ENCODE data around the gene SDCCAG8. TPM values are rescaled to one million over a fixed set of nuclear protein-coding genes. Genes with fewer than 3 reads are reported as not detected.

Gene SDCCAG8
- total RNA-seq, 1 donor from 2014 or later = 41.2 TPM

- H3K27ac Mint-ChIP-seq = no peak overlapping the region
- ChIA-PET CTCF (interaction anchor here (0.7 to 2.1 kb wide), 21 partner anchors 10 to 955 kb away, joined by 3 to 23 read pairs (median 3); partner anchors contain the start of gene ZBTB18), POLR2A (interaction anchor here (0.6 kb wide), 1 partner anchor 835 kb away, joined by 5 read pairs; no protein-coding TSS in a partner anchor)
- H3K27me3 Mint-ChIP-seq = no peaks in the 10 kb centered on the region
- no peak overlapping the region for H3K4me3 Mint-ChIP-seq
- peak; percentile 88 for TF ChIP-seq CTCF (IDR thresholded peaks at IDR 0.05)
- H3K4me1 Mint-ChIP-seq = no peaks in the 10 kb centered on the region
- DNase-seq (no peak), ATAC-seq (ENCODE audit: low read depth) (no peak)
- intact Hi-C loops (cut with micrococcal nuclease) = loop anchor here (1.0 to 10.0 kb wide), 7 partner anchors 363 to 955 kb away; partner anchors contain the start of gene AKT3
- peaks cover 32% of the 10 kb centered on the region for H3K36me3 Mint-ChIP-seq (ENCODE audit: low read depth)
- H3K9me3 Mint-ChIP-seq = no peaks in the 10 kb centered on the region
Measured at GRCh38 chr1:243343970-243344937, 88.4 kb downstream of the SDCCAG8 start.

- CTCF ChIA-PET = interaction anchor here (1.2 to 2.1 kb wide), 2 partner anchors 403 to 927 kb away, joined by 4 to 23 read pairs; no protein-coding TSS in a partner anchor
- no peaks in the 10 kb centered on the region for H3K27me3 Mint-ChIP-seq
- no peak for DNase-seq
- H3K9me3 Mint-ChIP-seq = no peaks in the 10 kb centered on the region
- H3K4me3 Mint-ChIP-seq = no peak overlapping the region
- peaks cover 33% of the 10 kb centered on the region for H3K36me3 Mint-ChIP-seq (ENCODE audit: low read depth)
- POLR2A ChIA-PET = no interaction called here
- intact Hi-C loops (cut with micrococcal nuclease) = loop anchor here (2.0 to 10.0 kb wide), 2 partner anchors 602 to 700 kb away; no protein-coding TSS in a partner anchor
- H3K4me1 Mint-ChIP-seq = no peaks in the 10 kb centered on the region
- TF ChIP-seq CTCF (IDR thresholded peaks at IDR 0.05) = no peak
- no peak for ATAC-seq (ENCODE audit: low read depth)
- no peak overlapping the region for H3K27ac Mint-ChIP-seq
Measured at GRCh38 chr1:243345205-243345604, 89.4 kb downstream of the SDCCAG8 start.

- H3K4me3 Mint-ChIP-seq = no peak overlapping the region
- ATAC-seq (ENCODE audit: low read depth) (no peak), DNase-seq (no peak)
- no peaks in the 10 kb centered on the region for H3K27me3 Mint-ChIP-seq
- CTCF ChIA-PET = interaction anchor here (0.9 to 1.2 kb wide), 2 partner anchors 402 to 925 kb away, joined by 3 to 4 read pairs; no protein-coding TSS in a partner anchor
- no peaks in the 10 kb centered on the region for H3K9me3 Mint-ChIP-seq
- TF ChIP-seq CTCF (IDR thresholded peaks at IDR 0.05) = no peak
- H3K27ac Mint-ChIP-seq = no peak overlapping the region
- intact Hi-C loops (cut with micrococcal nuclease) = loop anchor here (10.0 kb wide), 1 partner anchor 699 kb away; no protein-coding TSS in a partner anchor
- POLR2A ChIA-PET = no interaction called here
- no peaks in the 10 kb centered on the region for H3K4me1 Mint-ChIP-seq
- peaks cover 33% of the 10 kb centered on the region for H3K36me3 Mint-ChIP-seq (ENCODE audit: low read depth)
Measured at GRCh38 chr1:243346016-243346415, 90.2 kb downstream of the SDCCAG8 start.

GRCh38 chr1:243346468-243346867 is 90.6 kb downstream of the SDCCAG8 start:
- Mint-ChIP-seq H3K27me3 (no peaks in the 10 kb centered on the region), H3K36me3 (ENCODE audit: low read depth) (peaks cover 34% of the 10 kb centered on the region), H3K27ac (no peak overlapping the region), H3K9me3 (no peaks in the 10 kb centered on the region), H3K4me1 (no peaks in the 10 kb centered on the region), H3K4me3 (no peak overlapping the region)
- ChIA-PET CTCF (interaction anchor here (0.9 to 1.2 kb wide), 2 partner anchors 402 to 925 kb away, joined by 3 to 4 read pairs; no protein-coding TSS in a partner anchor), POLR2A (no interaction called here)
- ATAC-seq (ENCODE audit: low read depth) (no peak), DNase-seq (no peak)
- no peak for TF ChIP-seq CTCF (IDR thresholded peaks at IDR 0.05)
- intact Hi-C loops (cut with micrococcal nuclease) = loop anchor here (10.0 kb wide), 1 partner anchor 698 kb away; no protein-coding TSS in a partner anchor

- CTCF ChIA-PET = no interaction called here
- no peaks in the 10 kb centered on the region for H3K9me3 Mint-ChIP-seq
- peaks cover 36% of the 10 kb centered on the region for H3K36me3 Mint-ChIP-seq (ENCODE audit: low read depth)
- intact Hi-C loops (cut with micrococcal nuclease) = loop anchor here (10.0 kb wide), 1 partner anchor 696 kb away; no protein-coding TSS in a partner anchor
- no peak for TF ChIP-seq CTCF (IDR thresholded peaks at IDR 0.05)
- no peak overlapping the region for H3K4me3 Mint-ChIP-seq
- no peaks in the 10 kb centered on the region for H3K27me3 Mint-ChIP-seq
- POLR2A ChIA-PET = no interaction called here
- DNase-seq (no peak), ATAC-seq (ENCODE audit: low read depth) (no peak)
- no peak overlapping the region for H3K27ac Mint-ChIP-seq
- no peaks in the 10 kb centered on the region for H3K4me1 Mint-ChIP-seq
Measured at GRCh38 chr1:243348331-243348730, 92.5 kb downstream of the SDCCAG8 start.

Measured in activated B cell treated with CpG ODN at 0.5 μM for 24 hours (primary cell).